ENCODE data around the gene MCM5.

The MCM5 gene

DNA sequence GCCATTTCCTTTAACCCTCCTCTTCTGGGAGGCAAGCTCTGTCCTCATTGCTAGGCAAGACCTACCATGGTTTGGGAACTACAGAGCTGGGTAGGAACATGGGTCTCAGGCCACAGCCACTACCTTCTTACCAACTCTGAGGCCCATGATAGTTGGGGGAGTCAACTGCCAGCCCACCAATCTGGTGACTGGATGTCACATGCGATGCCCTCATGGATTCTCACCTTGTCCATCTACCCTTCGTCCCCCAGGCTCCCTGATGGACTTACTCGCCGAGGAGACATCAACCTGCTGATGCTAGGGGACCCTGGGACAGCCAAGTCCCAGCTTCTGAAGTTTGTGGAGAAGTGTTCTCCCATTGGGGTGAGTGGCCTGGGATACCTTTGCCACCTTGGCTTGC lies 13.7 kb downstream of the MCM5 start:
- Histone ChIP-seq H3K4me1 (no peaks in the 10 kb centered on the region), H3K9ac (no peak overlapping the region), H3K4me2 (ENCODE audit: low read length) (no peak overlapping the region), H3K9me3 (ENCODE audit: control insufficient read depth, low read length) (no peaks in the 10 kb centered on the region), H3K27ac (no peak overlapping the region), H2AFZ (no peak overlapping the region), H3K27me3 (ENCODE audit: control insufficient read depth, insufficient read depth, low read length) (no peaks in the 10 kb centered on the region), H3K4me3 (ENCODE audit: low read depth, low read length) (no peak overlapping the region), H3K36me3 (ENCODE audit: control insufficient read depth, insufficient read depth, low read length) (no peaks in the 10 kb centered on the region), H3K79me2 (no peaks in the 10 kb centered on the region)
- TF ChIP-seq, protein P1, sequence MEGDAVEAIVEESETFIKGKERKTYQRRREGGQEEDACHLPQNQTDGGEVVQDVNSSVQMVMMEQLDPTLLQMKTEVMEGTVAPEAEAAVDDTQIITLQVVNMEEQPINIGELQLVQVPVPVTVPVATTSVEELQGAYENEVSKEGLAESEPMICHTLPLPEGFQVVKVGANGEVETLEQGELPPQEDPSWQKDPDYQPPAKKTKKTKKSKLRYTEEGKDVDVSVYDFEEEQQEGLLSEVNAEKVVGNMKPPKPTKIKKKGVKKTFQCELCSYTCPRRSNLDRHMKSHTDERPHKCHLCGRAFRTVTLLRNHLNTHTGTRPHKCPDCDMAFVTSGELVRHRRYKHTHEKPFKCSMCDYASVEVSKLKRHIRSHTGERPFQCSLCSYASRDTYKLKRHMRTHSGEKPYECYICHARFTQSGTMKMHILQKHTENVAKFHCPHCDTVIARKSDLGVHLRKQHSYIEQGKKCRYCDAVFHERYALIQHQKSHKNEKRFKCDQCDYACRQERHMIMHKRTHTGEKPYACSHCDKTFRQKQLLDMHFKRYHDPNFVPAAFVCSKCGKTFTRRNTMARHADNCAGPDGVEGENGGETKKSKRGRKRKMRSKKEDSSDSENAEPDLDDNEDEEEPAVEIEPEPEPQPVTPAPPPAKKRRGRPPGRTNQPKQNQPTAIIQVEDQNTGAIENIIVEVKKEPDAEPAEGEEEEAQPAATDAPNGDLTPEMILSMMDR (IDR thresholded peaks at IDR 0.05), result no peak

DNA sequence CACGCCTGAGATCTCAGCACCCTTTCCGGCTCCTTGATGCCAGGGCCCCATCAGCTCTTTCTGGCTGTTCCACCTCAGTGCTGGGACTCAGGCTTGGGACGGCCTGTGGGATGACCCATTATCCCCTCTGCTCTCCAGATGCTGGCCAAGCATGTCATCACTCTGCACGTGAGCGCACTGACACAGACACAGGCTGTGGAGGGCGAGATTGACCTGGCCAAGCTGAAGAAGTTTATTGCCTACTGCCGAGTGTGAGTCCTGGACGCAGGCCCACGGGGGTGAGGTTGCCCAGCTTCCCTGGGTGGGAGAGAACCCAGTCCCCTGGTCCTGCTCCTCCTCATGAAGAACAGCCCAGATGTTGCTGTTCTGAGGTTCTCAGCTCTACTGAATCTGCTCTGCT lies 17.7 kb downstream of the MCM5 start:
- no peaks in the 10 kb centered on the region for H3K36me3 ChIP-seq (ENCODE audit: control insufficient read depth, insufficient read depth, low read length)
- no peak overlapping the region for H3K4me2 ChIP-seq (ENCODE audit: low read length)
- H3K4me1 ChIP-seq, result no peaks in the 10 kb centered on the region
- TF ChIP-seq, protein P1 (IDR thresholded peaks at IDR 0.05), result no peak
- no peak overlapping the region for H2AFZ ChIP-seq
- no peaks in the 10 kb centered on the region for H3K79me2 ChIP-seq
- H3K27me3 ChIP-seq (ENCODE audit: control insufficient read depth, insufficient read depth, low read length), result no peaks in the 10 kb centered on the region
- H3K4me3 ChIP-seq (ENCODE audit: low read depth, low read length), result no peak overlapping the region
- no peaks in the 10 kb centered on the region for H3K9me3 ChIP-seq (ENCODE audit: control insufficient read depth, low read length)
- H3K9ac ChIP-seq, result no peak overlapping the region
- H3K27ac ChIP-seq, result no peak overlapping the region

DNA sequence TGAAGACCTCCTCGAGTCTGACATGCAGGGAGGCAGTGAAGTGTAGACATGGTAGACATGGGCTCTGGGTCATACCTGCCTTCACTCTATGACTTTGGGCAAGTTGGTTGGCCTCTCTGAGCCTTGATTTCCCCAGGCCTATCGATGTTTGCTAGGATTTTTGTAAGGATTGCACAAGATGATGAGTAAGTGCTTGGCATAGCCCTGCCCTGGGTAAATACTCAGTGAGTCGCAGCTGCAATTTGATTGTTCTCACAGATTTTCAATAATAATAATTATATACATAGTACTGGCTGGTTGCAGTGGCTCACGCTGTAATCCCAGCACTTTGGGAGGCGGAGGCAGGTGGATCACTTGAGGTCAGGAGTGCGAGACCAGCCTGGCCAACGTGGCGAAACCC lies 18.1 kb downstream of the MCM5 start:
- TF ChIP-seq, protein P1 (IDR thresholded peaks at IDR 0.05), result no peak
- Histone ChIP-seq H3K36me3 (ENCODE audit: control insufficient read depth, insufficient read depth, low read length) (no peaks in the 10 kb centered on the region), H3K79me2 (no peaks in the 10 kb centered on the region), H3K9ac (no peak overlapping the region), H3K27ac (no peak overlapping the region), H3K9me3 (ENCODE audit: control insufficient read depth, low read length) (no peaks in the 10 kb centered on the region), H3K27me3 (ENCODE audit: control insufficient read depth, insufficient read depth, low read length) (no peaks in the 10 kb centered on the region), H3K4me2 (ENCODE audit: low read length) (no peak overlapping the region), H3K4me1 (no peaks in the 10 kb centered on the region), H3K4me3 (ENCODE audit: low read depth, low read length) (no peak overlapping the region), H2AFZ (no peak overlapping the region)

DNA sequence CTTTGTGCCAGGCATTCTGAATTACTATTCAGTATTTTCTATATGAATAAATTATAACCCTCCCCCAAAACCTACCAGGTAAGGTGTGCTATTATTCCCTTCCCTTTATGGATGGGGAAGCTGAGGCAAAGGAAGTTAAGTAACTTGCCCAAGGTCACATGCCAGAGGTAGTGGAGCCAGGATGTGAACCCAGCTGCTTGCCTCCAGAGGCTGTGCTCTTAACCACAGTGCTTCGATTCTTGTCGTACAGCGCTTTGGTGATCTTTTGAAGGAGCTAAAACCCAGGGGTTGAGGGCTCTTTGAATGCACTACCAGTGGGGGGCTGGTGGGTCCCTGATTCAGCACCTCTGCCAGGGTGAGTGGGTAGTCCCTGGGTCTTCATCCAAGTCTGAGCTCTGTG lies 18.8 kb downstream of the MCM5 start:
- H3K9ac ChIP-seq, result no peak overlapping the region
- H3K27ac ChIP-seq, result no peak overlapping the region
- TF ChIP-seq, protein P1 (IDR thresholded peaks at IDR 0.05), result no peak
- no peaks in the 10 kb centered on the region for H3K9me3 ChIP-seq (ENCODE audit: control insufficient read depth, low read length)
- no peaks in the 10 kb centered on the region for H3K27me3 ChIP-seq (ENCODE audit: control insufficient read depth, insufficient read depth, low read length)
- H3K79me2 ChIP-seq, result no peaks in the 10 kb centered on the region
- no peak overlapping the region for H3K4me3 ChIP-seq (ENCODE audit: low read depth, low read length)
- H3K36me3 ChIP-seq (ENCODE audit: control insufficient read depth, insufficient read depth, low read length), result no peaks in the 10 kb centered on the region
- no peaks in the 10 kb centered on the region for H3K4me1 ChIP-seq
- no peak overlapping the region for H2AFZ ChIP-seq
- H3K4me2 ChIP-seq (ENCODE audit: low read length), result no peak overlapping the region

DNA sequence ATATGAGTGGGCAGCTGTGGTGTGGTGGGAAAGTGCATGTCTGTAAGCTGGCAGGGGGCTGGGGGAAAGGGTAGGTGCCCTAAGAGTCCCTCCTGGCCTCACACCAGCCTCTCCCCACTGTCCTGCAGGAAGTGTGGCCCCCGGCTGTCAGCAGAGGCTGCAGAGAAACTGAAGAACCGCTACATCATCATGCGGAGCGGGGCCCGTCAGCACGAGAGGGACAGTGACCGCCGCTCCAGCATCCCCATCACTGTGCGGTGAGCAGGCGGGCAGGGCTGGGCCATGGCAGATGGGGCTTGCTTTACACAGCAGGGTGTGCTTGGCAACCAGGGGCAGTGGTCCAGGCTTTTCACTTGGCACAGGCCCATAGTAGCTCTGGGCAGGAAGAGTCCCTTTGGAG lies 19.8 kb downstream of the MCM5 start:
- Histone ChIP-seq H3K4me1 (no peaks in the 10 kb centered on the region), H3K4me2 (ENCODE audit: low read length) (no peak overlapping the region), H3K4me3 (ENCODE audit: low read depth, low read length) (no peak overlapping the region), H3K9me3 (ENCODE audit: control insufficient read depth, low read length) (no peaks in the 10 kb centered on the region), H3K79me2 (no peaks in the 10 kb centered on the region), H3K27ac (no peak overlapping the region), H2AFZ (no peak overlapping the region), H3K36me3 (ENCODE audit: control insufficient read depth, insufficient read depth, low read length) (no peaks in the 10 kb centered on the region), H3K9ac (no peak overlapping the region), H3K27me3 (ENCODE audit: control insufficient read depth, insufficient read depth, low read length) (no peaks in the 10 kb centered on the region)
- TF ChIP-seq, protein P1 (IDR thresholded peaks at IDR 0.05), result no peak

Measured in parathyroid adenoma (tissue), 2 donors.